ENCODE data around the gene GREM2.

DNA sequence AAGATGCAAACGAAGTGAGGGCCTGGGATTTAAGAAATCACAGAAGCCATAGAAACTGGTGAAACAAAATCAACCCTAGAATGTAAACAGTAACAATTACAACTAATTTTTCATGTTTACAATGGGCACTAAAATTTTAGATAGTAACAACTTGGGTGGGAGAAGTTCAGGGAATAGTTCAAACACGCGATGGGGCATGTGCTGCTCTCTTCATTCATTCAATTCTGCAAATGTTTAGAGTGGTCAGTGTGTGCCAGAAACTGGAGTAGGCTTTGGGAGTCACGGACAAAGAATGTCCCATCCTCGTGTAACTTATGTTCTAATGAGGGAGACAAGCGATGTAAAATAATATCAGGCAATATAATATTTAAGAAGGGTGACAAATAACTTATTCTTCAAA, 133.4 kb downstream of the GREM2 start:
- TF ChIP-seq EGR1 (IDR thresholded peaks at IDR 0.05) (no peak), TEAD4 (IDR thresholded peaks at IDR 0.05) (no peak), CEBPB (IDR thresholded peaks at IDR 0.05) (no peak), RAD21 (IDR thresholded peaks at IDR 0.05; ENCODE audit: low read depth) (no peak), EP300 (IDR thresholded peaks at IDR 0.05; ENCODE audit: borderline replicate concordance) (no peak), FOXM1 (IDR thresholded peaks at IDR 0.05; ENCODE audit: borderline replicate concordance, low read depth) (no peak), YY1 (IDR thresholded peaks at IDR 0.05; ENCODE audit: low read depth) (no peak)
- TF ChIP-seq, protein P1, sequence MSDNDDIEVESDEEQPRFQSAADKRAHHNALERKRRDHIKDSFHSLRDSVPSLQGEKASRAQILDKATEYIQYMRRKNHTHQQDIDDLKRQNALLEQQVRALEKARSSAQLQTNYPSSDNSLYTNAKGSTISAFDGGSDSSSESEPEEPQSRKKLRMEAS (IDR thresholded peaks at IDR 0.05): no peak
- TF ChIP-seq, protein P2, sequence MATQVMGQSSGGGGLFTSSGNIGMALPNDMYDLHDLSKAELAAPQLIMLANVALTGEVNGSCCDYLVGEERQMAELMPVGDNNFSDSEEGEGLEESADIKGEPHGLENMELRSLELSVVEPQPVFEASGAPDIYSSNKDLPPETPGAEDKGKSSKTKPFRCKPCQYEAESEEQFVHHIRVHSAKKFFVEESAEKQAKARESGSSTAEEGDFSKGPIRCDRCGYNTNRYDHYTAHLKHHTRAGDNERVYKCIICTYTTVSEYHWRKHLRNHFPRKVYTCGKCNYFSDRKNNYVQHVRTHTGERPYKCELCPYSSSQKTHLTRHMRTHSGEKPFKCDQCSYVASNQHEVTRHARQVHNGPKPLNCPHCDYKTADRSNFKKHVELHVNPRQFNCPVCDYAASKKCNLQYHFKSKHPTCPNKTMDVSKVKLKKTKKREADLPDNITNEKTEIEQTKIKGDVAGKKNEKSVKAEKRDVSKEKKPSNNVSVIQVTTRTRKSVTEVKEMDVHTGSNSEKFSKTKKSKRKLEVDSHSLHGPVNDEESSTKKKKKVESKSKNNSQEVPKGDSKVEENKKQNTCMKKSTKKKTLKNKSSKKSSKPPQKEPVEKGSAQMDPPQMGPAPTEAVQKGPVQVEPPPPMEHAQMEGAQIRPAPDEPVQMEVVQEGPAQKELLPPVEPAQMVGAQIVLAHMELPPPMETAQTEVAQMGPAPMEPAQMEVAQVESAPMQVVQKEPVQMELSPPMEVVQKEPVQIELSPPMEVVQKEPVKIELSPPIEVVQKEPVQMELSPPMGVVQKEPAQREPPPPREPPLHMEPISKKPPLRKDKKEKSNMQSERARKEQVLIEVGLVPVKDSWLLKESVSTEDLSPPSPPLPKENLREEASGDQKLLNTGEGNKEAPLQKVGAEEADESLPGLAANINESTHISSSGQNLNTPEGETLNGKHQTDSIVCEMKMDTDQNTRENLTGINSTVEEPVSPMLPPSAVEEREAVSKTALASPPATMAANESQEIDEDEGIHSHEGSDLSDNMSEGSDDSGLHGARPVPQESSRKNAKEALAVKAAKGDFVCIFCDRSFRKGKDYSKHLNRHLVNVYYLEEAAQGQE (IDR thresholded peaks at IDR 0.05; ENCODE audit: low read depth): no peak
